Stimulated activated CD4-positive, alpha-beta T cell treated with anti-CD3 and anti-CD28 coated beads, TNF-alpha, amount 100 ng/mL, for 24 hours (primary cell): ENCODE data around the gene LY6G6C.

Source experiments
- DNase-seq, 3 experiments: peaks; one replicate each; pipeline ENCODE4 v3.0.0-alpha.2; 2020; ENCODE audit warnings: low read depth in 3 of 3

Gene LY6G6C

DNA sequence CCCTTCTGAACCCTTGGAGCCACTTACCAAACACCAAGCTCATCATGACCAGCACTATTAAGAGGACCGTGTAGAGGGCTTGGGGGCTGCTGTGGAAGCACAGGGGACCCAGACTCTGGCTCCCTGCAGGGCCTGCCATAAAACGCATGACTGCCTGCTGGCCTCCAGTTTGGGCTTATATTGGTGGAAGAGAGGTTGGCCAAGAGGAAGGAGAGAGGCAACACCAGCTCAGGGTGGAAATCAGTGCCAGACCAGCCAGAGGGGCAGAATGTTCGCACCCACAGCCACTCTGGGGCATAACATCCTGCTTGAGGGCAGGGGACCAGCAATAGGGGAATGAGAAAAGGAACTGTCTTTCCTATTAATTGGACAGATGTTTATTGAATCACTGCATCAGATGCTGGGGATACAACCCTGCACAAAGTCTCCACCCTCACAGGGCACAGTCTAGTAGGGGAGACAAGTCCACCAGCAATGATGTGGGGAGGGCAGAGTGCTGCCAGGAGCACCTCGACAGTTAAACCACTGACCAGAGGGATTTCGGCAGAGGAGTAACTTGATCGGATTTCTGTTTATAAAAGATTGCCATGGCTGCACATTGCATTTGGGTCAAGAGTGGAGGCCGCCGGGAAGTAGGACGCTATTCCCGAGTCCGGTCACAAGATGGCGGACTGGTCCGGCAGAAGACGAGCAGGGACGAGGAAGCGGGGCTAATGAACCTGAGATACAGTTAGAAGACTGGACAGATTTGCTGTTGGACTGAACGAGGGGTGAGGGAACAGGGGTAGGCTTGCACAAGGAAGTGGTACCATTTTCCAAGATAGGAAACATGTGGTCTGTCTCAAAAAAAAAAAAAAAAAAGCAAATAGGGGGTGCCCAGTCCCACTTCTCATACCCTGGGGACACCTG is 41.1 kb downstream of the LY6G6C start, which contains the start of gene LY6G5C:
TSS of gene LY6G5C (minus strand) at position 842 of the 909 bp plus-strand sequence. CDS start at position 148, 694 bp downstream.
- peak in 2 of 3 experiments; percentile 30 to 57 for DNase-seq

DNA sequence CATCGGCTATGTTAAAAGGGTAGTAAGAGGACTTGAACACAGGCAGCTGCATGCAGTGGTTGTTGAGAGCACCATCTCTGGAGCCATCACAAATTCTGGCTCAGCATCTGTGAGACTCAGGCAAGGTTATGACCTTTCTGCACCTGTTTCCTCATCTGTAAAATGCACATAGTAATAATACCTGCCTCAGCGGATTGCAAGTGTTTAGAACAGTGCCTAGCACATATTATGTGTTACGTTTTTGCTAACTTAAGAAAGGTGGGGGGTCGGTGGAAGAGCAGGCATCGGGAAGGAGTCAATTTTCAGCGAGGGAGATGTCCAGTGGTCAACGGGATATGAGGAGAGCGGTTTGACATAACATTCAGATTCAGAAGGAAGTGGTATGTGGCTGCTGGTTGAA is 43.6 kb downstream of the LY6G6C start:
- no peak for DNase-seq

DNA sequence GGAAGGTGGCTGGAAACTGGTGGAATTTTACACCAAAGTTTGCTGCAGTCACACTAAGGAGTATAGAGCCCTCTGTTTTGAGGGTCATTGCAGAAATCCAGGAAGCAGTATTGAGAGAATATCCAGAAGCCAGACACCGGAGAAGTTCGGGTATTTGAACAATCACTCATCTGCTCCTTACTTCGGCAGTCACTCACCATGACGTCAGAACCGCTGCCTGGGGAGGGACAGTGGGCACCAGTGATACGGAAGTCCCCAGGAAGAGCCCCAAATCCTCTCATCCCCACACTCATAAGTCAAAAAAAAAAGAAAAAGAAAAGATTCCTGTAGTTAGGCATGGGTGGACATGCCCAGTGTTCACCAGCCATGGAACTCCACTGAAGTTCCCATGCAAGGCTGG is 44.6 kb downstream of the LY6G6C start:
- no peak for DNase-seq

DNA sequence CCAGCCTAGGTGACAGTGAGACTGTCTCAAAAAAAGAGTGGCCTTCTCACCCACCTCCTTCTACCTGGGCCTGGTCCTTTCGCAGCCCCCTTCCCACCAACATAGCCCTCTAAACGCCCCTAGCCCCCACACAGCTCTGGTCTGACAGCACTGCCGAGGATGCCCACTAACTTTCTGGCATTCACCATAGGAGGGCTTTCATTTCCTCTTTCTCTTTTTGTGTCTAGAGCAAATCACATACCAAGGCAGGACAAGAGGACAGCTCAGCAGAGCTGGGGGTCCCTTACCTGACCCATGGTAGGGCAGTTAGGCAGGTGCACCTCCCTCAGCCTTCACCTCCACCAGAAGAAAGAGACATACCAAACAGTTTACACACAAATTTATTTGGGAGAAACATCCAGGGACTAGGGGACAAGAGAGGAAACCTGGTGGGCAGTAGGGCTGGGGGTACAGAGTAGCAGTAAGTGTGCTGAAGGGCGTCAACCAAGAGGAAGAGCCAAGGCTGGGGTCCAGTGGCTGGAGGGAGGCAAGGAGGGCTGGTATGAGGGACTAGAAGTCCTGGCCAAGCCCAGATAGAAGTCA is 45.1 kb downstream of the LY6G6C start:
- no peak for DNase-seq

DNA sequence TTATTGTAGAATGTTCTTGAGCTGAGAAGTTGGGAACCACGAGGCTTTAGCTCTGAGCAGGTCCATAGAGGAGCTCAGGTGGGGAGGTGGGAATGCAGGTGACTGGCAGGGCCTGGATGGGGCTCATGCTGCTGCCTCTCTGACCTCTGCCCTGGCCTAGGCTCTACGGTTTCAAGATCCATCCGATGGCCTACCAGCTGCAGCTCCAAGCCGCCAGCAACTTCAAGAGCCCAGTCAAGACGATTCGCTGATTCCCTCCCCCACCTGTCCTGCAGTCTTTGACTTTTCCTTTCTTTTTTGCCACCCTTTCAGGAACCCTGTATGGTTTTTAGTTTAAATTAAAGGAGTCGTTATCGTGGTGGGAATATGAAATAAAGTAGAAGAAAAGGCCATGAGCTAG is 51.9 kb downstream of the LY6G6C start, which contains the start of gene LY6G5B:
TSS of gene LY6G5B (plus strand) at position 301 of the 400 bp plus-strand sequence. CDS start 975 bp downstream, outside the sequence.
- DNase-seq = no peak
